Rectal smooth muscle tissue (tissue), 1 donor: ENCODE data around the gene HSBP1L1.
A peak's percentile ranks its signal among the peaks of the same experiment; 100 is the strongest.

Source experiments
- H3K27ac ChIP-seq: one replicate; pipeline ENCODE4 v1.7.0; 2013; ENCODE audit warnings: low read depth, low read length, inconsistent platforms
- H3K27me3 ChIP-seq: one replicate; pipeline ENCODE4 v1.7.0; 2013; ENCODE audit warnings: low read length; ENCODE audit not compliant: control insufficient read depth, insufficient read depth
- H3K36me3 ChIP-seq: one replicate; pipeline ENCODE4 v1.7.0; 2013; ENCODE audit warnings: low read length; ENCODE audit not compliant: control insufficient read depth, insufficient read depth
- H3K4me1 ChIP-seq: one replicate; pipeline ENCODE4 v1.7.0; 2013; ENCODE audit warnings: low read length; ENCODE audit not compliant: control insufficient read depth, insufficient read depth
- H3K4me3 ChIP-seq: one replicate; pipeline ENCODE4 v1.7.0; 2013; ENCODE audit warnings: low read length
- H3K9ac ChIP-seq: one replicate; pipeline ENCODE4 v1.7.0; 2013; ENCODE audit warnings: low read length

Gene HSBP1L1

DNA sequence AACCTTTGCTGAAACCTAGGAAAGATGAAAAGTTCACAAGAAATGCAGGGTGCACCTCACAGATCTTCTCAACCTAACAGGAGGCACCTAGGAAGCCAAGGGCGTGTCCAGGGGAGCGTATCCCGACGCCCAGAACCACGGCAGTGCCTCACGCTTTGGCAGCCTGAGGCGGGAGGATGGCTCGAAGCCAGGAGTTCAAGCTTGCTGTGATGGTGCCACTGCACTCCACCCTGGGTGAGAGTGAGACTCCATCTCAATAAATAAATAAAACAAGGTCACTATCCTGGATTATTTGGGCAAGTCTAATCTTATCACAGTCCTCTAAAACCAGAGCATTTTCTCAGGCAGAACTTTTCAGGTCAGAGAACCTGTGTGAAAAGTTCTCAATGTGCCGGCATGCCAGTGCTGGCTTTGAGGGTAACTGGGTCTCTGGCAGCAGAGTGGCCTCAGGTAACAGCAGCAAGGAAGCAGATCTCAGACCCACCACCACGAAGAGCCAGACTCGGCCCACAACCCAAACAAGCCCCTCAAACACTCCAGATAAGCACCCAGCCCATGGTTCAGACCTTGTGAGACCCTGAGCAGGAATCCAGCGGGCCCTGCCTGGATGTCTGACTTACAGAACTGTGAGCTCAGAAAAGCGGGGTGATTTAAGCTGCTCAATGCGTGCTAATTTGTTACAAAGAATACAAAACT, 11.7 kb downstream of the HSBP1L1 start:
- no peaks in the 10 kb centered on the region for H3K4me1 ChIP-seq
- H3K36me3 ChIP-seq = peaks cover 16% of the 10 kb centered on the region
- no peak overlapping the region for H3K9ac ChIP-seq
- H3K4me3 ChIP-seq = no peak overlapping the region
- no peak overlapping the region for H3K27ac ChIP-seq
- H3K27me3 ChIP-seq = no peaks in the 10 kb centered on the region

DNA sequence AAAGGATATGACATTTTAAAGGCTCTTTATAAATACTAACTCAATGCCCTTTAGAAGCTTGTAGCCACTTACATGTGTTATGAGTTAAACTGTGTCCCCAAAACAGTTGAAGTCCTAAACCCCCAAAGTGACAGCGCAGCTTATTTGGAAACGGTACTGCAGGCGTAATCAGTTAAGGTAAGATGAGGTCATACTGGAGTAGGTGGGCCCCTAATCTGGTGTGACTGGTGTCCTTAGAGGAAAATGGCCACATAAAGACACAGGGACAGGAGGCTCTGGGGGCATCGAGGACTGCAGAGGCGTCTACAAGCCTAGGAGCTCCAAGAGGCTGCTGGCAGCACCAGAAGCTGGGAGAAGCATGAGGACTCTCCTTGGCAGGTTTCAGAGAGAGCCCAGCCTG, 15.4 kb downstream of the HSBP1L1 start:
- no peak overlapping the region for H3K9ac ChIP-seq
- no peak overlapping the region for H3K27ac ChIP-seq
- no peaks in the 10 kb centered on the region for H3K4me1 ChIP-seq
- H3K27me3 ChIP-seq = no peaks in the 10 kb centered on the region
- H3K36me3 ChIP-seq = peaks cover 5% of the 10 kb centered on the region
- H3K4me3 ChIP-seq = no peak overlapping the region

DNA sequence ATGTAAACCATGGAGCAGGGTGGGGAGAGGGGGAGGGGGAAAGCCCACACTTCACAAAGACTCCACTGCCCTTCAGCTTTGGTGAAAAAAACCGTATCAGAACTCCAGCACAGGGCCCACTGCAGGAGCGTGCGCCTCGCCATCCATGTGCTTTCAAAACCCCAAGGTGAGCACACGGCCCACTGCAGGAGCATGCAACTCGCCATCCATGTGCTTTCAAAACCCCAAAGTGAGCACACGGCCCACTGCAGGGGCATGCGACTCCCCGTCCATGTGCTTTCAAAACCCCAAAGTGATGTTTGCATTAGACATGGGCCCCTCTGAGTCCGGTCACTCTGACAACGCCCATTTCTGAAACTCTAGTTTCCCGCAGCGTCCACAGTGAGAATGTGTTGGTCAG, 16.1 kb downstream of the HSBP1L1 start:
- no peaks in the 10 kb centered on the region for H3K4me1 ChIP-seq
- H3K9ac ChIP-seq = no peak overlapping the region

DNA sequence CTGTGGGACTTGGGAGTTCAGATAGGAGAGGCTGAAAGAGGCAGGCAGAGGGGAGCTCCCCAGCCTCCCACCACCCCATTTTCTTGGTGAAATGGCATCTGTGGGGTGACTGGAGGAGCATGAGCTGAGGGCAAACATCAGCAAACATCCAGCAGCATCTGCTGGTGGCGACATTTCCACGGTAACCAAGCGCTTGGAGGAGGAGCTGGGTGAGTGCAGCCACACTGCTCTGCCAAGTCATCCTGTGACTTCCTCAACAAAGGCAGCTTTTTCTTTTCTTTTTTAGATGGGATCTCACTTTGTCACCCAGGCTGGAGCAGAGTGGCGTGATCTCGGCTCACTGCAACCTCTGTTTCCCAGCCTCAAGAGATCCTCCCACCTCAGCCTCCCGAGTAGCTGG, 18.3 kb downstream of the HSBP1L1 start:
- Histone ChIP-seq H3K4me1 (peaks cover 12% of the 10 kb centered on the region), H3K4me3 (no peak overlapping the region), H3K27ac (no peak overlapping the region), H3K9ac (no peak overlapping the region), H3K27me3 (no peaks in the 10 kb centered on the region), H3K36me3 (peaks cover 4% of the 10 kb centered on the region)

More for the DNA sequence above, 16.1 kb downstream of the HSBP1L1 start:
- Histone ChIP-seq H3K27ac (no peak overlapping the region), H3K4me3 (no peak overlapping the region), H3K36me3 (peaks cover 4% of the 10 kb centered on the region), H3K27me3 (no peaks in the 10 kb centered on the region)

DNA sequence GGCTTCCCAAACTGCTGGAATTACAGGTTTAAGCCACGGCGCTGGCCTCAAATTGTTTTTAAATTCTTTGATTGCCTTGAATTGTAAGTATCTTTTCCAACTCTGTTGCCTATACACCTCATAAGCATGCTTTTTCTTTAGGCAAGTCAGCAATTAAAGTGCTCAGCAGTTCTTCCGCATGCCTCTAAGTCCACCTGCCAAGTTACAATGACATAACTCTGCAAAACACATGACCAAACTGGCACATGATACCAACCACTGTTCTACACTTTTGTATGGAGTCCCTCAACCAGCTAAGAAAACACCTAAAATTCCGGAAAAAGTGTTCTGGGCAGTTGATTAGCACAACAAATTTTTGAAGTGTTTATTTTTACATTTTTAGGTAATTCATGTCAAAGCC, 18.8 kb downstream of the HSBP1L1 start:
- no peak overlapping the region for H3K4me3 ChIP-seq
- peaks cover 4% of the 10 kb centered on the region for H3K36me3 ChIP-seq
- no peak overlapping the region for H3K27ac ChIP-seq
- H3K27me3 ChIP-seq = no peaks in the 10 kb centered on the region
- H3K4me1 ChIP-seq = peaks cover 12% of the 10 kb centered on the region
- H3K9ac ChIP-seq = no peak overlapping the region

DNA sequence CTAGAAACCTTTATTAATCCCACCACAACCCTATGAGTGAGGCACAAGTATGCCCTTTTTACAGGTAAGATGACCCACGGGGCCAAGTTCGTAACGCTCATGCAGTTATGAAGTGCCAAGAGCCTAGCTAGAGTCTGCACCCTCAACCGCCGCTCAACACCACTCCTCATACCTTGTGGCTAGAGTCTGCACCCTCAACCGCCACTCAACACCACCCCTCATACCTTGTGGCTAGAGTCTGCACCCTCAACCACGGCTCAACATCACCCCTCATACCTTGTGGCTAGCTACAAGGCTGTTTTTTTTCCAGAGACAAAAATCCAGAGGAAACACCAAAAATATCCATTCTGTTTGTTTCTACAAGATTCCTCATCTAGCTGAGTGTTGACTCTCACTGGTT, 19.4 kb downstream of the HSBP1L1 start:
- Histone ChIP-seq H3K36me3 (peaks cover 4% of the 10 kb centered on the region), H3K4me1 (peaks cover 12% of the 10 kb centered on the region), H3K4me3 (no peak overlapping the region), H3K27me3 (no peaks in the 10 kb centered on the region), H3K9ac (no peak overlapping the region), H3K27ac (no peak overlapping the region)

DNA sequence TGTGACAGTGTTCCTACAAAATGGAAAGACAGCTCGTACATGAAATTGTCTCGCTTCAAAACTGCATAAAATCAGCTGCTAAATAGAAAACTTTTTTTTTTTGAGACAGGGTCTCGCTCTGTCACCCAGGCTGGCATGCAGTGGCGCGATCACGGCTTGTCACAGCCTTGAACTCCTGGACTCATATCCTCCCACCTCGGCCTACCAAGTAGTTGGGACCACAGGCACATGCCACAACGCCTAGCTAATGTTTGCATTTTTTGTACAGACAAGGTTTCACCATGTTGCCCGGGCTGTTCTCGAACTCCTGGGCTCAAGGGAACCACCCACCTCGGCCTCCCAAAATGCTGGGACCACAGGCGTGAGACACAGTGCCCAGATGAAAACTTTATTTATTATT, 20.7 kb downstream of the HSBP1L1 start:
- Histone ChIP-seq H3K36me3 (no peaks in the 10 kb centered on the region), H3K4me3 (no peak overlapping the region), H3K27me3 (no peaks in the 10 kb centered on the region), H3K4me1 (peaks cover 14% of the 10 kb centered on the region), H3K27ac (no peak overlapping the region), H3K9ac (no peak overlapping the region)

DNA sequence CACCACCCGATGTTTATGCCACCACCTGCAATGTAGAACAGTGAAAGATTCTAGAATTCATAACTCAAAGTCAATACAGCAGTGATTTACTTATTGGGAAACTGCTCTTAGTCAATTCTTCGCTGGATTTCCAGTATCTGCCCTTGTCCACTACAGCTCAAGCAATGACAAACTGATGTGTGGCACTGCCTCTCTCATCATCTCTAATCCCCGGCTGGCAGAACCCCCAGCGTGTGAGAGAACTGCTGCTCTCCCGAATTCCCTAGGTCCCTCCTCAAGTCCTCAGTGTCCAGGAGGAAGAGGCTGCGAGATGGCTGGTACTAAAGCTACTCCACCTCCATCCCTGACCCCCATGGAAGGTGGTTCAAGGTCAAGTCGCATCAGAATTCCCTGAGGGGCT, 22.3 kb downstream of the HSBP1L1 start:
- H3K9ac ChIP-seq = no peak overlapping the region
- H3K36me3 ChIP-seq = no peaks in the 10 kb centered on the region
- no peaks in the 10 kb centered on the region for H3K27me3 ChIP-seq
- H3K27ac ChIP-seq = no peak overlapping the region
- no peak overlapping the region for H3K4me3 ChIP-seq
- peaks cover 14% of the 10 kb centered on the region for H3K4me1 ChIP-seq

DNA sequence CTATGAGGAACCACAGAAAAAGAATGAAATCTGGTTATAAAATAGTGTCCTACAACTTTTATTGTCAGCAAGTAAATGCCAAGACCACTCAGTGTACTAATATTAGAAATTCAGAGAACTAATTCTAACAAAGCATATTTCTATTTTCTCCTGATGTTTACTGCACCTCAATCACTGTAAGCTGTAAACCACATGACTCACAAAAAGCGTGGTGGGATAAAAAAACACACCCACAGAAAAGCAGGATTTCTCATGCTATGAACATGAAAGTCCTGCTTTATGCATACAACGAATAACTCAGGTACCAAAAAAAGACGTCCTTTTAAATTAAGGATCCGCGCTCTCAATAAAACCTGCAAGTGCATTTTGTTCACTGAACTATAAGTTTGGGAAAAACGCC, 23.1 kb downstream of the HSBP1L1 start:
- Histone ChIP-seq H3K27ac (no peak overlapping the region), H3K27me3 (no peaks in the 10 kb centered on the region), H3K36me3 (no peaks in the 10 kb centered on the region), H3K4me1 (peaks cover 14% of the 10 kb centered on the region), H3K9ac (peak overlapping the region; percentile 92), H3K4me3 (peak overlapping the region; percentile 96)

DNA sequence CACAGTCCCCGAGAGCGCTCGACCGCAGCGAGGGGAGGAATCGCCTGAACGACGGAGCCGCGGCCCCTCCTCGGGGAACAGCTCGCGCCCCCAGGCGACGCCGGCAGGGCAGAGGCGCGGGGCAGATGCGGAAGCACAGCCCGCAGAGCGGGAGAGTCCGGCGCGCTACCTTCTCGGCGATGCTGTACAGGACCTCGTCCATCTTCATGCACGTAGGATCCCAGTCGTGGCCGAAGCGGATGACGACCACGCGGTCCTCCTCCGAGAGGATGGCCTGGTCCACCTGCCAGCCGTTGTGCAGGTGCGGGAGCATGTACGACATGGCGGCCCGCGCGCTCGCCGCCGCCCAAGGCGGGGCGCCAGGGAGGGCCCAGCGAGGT, 23.6 kb downstream of the HSBP1L1 start:
- peaks cover 14% of the 10 kb centered on the region for H3K4me1 ChIP-seq
- no peaks in the 10 kb centered on the region for H3K36me3 ChIP-seq
- H3K9ac ChIP-seq = peak overlapping the region; percentile 92
- H3K27ac ChIP-seq = peak overlapping the region; percentile 97
- no peaks in the 10 kb centered on the region for H3K27me3 ChIP-seq
- peak overlapping the region; percentile 96 for H3K4me3 ChIP-seq

DNA sequence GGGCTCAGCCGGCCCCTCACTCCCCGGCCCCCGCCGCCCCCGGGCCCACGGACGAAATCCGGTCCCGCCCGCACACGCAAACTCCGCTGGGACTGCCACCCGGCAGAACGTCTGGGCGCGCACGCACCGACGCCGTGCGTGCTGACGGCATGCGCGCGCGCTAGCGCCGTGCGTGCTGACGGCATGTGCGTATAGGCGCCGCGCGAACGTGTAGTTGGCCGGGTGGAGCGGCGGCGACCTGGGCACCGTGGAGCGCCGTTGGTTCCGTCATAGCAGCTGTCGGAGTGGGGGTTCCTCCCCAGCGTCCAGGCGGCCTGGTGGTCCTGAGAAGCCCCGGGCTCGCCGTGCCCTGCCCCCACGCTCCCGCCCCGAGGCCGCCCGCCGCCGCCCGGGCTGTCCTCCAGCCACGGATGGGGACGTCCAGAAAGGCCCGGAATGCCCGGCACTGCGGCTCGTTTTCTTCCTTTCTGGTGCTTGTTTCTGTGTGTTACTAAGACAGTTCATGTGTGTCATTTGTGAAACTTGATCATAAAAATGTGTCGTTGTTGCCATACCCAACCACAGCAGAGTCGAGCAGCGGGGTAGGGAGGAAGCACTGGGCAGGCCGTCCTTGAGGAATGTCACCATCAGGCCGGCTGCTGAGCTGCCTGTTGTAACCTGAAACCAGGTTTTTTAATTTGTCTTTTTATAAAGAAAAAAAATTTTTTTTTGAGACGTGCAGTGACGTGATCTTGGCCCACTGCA, 24.2 kb downstream of the HSBP1L1 start, which contains the start of gene TXNL4A:
Gene TXNL4A, minus strand, starts transcription at position 113 of the 744 bp plus-strand sequence. CDS start 171 bp downstream, outside the sequence.
- Histone ChIP-seq H3K9ac (peak within 1 kb of the TSS; percentile 92), H3K27me3 (no peaks in the 10 kb centered on the region), H3K4me1 (peaks cover 14% of the 10 kb centered on the region), H3K27ac (peak within 1 kb of the TSS; percentile 97), H3K4me3 (peak within 1 kb of the TSS; percentile 96), H3K36me3 (no peaks in the 10 kb centered on the region)

DNA sequence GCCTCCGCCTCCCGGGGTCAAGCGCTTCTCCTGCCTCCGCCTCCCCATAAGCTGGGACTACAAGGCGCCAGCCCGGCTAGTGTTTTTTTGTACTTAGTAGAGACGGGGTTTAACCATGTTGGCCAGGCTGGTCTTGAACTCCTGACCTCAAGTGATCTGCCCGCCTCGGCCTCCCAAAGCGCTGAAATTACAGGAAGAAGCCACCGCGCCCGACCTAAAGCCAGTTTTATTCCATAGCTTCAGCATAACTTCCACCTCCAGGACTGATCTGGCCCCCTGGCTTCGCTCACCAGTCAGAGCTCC, 24.7 kb downstream of the HSBP1L1 start:
- no peaks in the 10 kb centered on the region for H3K36me3 ChIP-seq
- H3K4me1 ChIP-seq = peaks cover 14% of the 10 kb centered on the region
- peak overlapping the region; percentile 82 for H3K9ac ChIP-seq
- H3K4me3 ChIP-seq = peak overlapping the region; percentile 96
- no peaks in the 10 kb centered on the region for H3K27me3 ChIP-seq
- H3K27ac ChIP-seq = peak overlapping the region; percentile 97

DNA sequence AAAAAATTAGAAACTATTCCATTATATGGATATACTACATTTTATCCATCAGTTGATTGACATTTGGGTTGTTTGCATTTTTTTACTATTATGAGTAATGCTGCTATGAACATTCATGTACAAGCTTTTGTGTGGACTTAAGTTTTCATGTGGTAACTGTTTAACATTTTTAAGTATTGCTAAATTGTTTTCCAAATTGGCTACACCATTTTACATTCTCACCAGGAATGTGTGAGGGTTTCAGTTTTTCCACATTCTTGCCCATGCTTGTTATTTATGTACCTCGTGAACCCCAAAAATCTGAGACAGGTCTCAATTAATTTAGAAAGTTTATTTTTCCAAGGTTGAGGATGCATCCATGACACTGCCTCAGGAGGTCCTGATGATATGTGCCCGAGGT, 27.1 kb downstream of the HSBP1L1 start:
- no peak overlapping the region for H3K27ac ChIP-seq
- H3K36me3 ChIP-seq = no peaks in the 10 kb centered on the region
- no peaks in the 10 kb centered on the region for H3K27me3 ChIP-seq
- peaks cover 14% of the 10 kb centered on the region for H3K4me1 ChIP-seq
- no peak overlapping the region for H3K4me3 ChIP-seq
- no peak overlapping the region for H3K9ac ChIP-seq
